HG03103 (cell line): ENCODE results near the gene COL25A1.

ENCODE experiments used
- ATAC-seq: cut with Tn5 transposase; IDR thresholded peaks from one replicate; pipeline ENCODE4 v1.9.1; 2021; ENCODE audit warnings: low read depth; ENCODE audit not compliant: unreplicated experiment

COL25A1 gene

DNA sequence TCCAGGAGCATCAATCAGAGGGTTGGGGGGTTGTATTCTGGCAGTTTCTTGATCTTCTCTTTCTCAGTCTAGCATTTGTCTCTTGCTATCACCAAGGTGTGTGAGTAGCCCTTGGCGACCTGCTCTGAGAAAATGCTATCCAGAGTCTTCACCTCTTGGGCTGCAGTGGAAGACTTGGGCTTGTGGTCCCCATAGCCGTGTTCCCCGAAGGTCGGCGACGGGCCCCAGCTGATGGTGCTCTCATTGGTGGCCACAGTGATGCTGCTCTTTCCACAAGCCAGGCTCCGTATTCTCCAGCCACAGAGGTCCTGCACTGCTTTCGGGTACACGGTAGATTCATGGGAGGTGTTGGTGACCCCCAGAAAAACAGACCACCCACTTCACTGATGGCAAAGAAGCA lies 513.7 kb downstream of the COL25A1 start:
- no peak for ATAC-seq

DNA sequence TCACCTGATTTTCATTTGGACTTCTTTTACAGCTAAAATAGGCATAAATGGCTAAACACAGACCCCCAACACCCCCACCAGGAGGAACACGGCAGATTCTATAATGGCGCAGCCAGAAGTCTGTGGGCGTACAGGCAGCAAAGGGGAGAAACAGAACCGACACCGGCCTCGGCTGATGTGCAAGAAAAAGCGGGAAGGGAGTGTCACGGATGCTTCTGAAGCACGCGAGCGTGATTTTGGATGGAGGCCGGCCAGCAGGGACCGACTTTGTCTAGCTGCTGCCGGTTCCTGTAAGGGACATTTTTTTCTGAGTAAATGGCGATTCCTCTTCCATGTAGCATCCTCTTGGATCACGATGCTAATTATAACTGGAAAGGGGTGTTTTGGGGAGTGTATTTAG lies 514.7 kb downstream of the COL25A1 start:
- ATAC-seq = no peak

DNA sequence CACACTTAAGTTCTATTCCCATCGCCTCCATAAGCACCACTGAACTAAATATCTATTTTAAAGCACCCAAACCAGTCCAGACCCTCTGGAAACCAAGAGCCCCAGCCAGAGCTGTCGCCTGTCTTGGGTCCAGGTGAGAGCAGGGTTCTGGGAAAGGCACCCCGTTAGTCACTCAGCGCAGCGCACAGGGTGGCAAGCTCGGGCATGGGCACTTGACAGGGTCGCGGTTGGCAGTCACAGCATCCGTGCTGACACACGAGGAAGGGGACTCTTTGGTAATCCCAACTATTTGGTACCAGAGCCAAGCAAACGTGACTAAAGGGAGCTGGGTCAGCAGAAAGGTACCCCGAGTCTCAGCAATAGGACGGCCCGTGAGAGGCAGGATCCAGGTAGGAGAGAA lies 515.4 kb downstream of the COL25A1 start:
- ATAC-seq = no peak

DNA sequence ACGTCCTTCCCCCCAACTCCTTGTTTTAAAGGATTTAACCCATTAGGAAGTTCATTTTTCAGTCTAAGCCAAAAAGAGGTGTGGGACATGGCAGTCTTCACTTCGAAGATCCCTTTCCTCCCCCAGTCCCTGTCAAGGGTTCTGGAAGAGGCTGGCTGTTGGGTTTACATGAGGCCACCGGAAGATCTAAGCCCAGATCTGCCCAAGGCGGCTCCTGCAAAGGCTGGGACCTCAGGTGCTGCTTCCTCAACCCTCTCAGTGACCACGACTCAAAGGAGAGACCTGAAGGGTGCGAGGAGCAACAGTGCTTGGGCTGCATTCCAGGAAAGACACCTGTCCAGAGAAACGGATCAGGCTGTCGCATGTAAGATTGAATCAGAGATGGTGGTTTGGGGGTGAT lies 516.1 kb downstream of the COL25A1 start:
- no peak for ATAC-seq

DNA sequence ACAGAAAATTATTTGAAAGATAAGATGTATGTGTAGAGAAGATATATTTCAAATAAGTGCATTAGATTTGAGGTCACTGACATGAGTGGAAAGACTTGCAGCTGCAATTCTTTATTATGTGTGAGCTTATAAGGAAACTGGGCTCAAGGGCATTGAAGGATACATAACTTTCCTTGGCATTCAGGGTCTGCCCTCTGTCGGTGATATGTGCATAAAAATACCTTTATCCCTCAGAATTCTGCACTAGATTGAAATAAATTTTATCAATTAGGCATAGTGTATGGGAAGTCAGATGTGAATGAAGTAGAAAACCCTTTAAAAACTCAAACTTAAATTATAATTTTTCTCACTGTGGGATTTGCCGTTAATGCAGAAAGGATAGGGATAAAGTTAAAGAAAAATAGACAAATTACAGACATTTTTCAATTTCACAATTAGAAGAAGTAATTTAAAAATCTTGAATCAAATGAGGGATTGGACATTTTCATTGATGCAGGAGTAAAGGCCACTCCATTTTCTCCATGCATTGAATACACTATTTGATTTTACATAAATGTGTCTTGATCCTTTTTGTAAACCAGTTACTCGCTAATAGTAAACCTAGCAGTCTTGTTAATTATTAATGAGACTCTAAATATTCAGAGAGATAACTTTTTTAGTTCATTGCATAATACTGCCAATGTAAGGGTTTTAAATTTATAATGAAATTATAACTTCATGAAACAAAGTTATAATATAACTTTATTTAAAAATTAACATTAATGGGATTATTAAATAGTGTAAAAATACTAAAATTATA lies 518.6 kb downstream of the COL25A1 start:
- no peak for ATAC-seq

DNA sequence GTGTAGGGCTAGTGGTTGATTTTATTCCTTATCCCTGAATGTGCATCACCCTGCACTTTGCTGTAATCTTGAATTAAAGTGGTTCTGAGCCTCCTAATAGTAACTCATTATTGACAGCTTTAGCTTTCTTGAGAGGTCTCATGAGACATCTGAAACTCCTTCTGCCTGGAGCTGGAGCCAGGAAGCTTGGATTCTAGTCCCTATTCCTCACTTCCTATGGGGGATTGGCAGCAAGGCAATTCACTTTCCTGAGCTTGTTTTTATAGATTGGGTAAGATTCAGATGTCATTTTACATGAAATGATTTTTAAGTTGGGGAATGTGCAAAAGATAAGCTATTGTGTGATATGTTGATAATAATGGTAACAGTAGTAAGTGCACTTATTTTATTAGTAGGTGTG lies 522.5 kb downstream of the COL25A1 start:
- ATAC-seq = no peak

DNA sequence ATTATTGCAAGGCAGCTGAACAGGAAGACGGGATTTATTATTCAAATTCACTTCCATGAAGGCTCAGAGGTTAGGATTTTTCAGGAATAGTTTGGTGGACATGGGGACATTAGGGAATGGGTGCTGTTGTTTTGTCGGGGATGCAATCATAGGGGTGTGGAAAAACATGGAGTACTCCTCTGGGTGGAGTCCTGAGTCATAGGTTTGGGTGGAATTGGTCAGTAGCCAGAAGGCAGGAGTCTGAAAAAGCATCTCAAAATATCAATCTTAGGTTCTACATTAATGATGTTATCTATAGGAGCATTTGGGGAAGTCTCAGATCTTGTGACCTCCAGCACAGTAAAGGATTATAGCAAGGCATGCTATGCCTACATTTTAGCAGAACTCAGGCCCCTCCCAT lies 525.1 kb downstream of the COL25A1 start:
- ATAC-seq = no peak

DNA sequence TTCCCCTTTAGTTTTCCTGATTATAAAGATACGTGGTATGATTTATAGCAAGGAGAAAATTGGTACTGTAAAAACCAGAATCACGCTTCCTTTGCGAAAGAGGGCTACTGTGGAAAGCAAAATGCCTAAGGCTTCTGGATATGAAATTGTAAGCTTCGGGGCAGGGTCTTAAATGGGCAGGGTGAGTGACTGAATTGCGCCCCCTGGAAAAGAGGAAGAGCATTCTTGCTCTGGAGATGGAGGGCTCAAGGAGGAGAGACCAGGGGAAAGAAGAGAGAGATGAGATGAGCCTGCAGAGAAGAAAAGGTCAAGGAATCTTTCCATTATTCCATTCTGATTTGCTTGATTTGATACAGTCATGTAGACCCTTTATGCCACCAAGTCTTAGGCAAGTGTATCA lies 526.5 kb downstream of the COL25A1 start:
- no peak for ATAC-seq

DNA sequence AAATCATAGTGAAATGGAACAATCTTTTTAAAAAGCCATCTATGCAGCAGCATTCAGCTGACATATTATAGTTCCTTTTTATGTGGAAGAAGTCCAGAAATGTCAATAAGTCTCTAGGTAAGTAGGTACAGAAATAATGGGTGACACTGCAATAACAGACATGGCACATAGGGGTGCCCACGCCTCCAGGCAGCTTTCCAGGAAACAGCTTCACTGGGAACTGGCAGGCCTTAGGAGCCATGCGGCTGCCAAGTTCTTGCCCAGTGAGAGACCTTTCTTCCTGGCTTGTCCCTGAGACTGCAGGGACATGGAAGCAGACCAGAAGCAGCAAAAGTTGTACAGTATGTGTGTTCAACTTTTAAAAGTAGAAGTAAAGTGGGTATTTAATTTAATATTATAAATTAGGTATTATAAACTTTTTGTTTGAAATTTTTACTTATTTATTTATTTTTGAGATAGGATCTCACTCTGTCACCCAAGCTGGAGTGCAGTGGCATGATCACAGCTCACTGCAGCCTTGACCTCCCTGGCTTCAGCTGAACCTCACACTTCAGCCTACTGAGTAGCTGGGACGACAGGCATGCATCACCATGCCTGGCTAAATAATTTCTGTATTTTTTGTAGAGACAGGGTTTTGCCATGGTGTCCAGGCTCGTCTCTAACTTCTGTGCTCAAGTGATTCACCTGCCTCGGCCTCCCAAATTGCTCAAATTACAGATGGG lies 527.5 kb downstream of the COL25A1 start:
- ATAC-seq = no peak

DNA sequence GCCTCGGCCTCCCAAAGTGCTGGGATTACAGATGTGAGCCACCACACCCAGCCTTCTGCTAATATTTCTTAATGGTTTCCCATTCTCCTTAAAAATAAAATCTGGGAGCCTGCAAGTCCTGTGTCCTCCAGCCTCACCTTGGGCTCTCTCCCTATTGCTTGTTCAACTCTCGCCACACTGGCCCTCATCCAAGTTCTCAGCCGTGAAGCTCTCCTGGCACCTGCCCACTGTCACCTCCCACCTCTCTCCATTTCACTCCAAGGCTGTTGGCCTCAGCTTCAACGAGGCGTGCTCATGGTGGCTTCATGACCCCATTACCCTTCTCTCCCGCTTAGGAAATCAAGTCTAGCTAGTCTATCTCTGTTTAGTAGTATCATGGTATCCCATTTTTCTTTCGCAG lies 530.1 kb downstream of the COL25A1 start:
- no peak for ATAC-seq

DNA sequence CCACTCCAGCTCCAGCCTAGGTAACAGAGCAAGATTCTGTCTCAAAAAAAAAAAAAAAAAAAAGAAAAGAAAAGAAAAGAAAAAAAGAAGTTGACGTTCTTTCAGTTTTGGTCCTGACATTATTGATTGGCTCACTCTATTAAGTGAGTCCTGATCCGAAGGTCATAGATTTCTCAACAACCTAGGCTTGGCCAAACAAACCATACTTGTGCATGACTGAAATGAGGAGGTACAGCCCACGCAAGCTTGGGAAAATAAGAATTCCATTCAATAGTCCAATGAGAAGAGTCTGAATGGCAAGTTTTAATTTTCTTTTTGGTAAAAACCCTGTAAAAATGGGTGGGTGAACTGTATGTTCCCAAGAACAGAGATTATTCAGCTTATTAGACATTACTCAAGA lies 536.4 kb downstream of the COL25A1 start:
- ATAC-seq = no peak

DNA sequence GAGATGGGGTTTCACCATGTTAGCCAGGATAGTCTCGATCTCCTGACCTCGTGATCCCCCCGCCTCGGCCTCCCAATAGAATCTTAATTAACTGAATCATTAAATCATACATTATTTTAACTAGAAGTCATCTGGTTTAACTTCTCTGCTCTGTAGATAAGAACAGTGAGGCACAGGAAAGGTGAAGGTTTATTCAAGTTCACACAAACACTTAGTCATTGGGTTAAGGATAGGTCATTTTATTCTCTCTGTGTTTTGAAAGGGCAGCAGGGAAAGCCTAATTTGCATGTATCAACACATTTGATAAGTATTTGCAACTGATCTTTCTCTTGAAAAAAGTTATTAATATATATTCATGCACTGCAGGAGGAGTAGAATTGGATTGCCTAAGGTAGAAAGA lies 538.5 kb downstream of the COL25A1 start:
- no peak for ATAC-seq

DNA sequence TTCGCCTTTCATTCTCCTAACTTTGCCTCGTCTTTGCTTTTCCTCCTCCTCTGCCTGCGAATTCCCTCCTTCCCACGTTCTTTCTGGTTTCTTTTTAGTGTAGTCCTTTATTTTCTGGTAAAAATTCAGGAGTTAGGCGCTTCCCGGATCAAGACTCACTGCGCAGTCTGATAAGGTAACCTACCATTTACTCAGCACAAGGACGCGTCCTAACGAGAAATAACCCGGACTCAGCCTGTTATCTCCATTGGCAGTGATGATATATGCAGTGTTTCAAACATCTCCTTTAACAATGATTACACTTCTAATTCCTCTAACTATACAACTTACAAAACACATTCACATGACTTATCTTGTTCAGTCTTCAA lies 539.2 kb downstream of the COL25A1 start:
- ATAC-seq = no peak

DNA sequence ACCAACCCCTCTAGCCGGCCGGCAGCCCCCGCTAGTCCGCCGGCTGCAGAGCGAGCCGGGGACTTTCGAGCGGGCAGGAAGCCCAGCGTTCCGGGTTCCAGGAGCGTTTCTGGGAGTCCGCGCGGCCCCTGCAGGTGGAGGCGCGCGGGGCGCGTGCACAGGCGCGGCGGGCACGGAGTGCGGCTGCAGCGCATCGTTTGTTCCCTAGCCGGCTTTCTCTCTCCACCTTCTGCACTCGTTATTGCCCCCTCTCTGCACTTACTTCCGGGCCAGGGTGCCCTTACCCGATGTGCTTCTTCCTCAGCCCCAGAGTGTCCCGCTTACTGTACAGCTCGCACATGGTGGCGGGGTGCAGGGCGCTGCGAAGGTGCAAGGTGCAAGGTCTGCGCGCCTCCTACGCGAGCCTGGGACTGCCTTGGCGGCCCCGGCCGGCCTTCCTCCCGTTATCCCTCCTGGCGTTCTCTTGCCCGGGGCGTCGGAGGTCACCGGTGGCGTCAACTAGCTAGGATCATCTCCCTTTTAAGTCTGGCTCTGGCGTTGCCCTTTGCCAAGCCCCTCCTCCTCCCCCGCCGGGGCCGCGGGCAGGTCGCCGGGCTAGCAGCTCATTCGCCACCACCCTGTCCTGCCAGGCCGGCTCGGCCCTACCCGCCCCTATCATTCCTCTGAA lies 539.8 kb downstream of the COL25A1 start, which contains the start of gene ETNPPL:
Gene ETNPPL, minus strand, starts transcription at position 495 of the 667 bp plus-strand sequence. Its CDS starts 155 bp downstream, at position 340.
- no peak for ATAC-seq
